ENCODE measurements around the gene ASTN2. TPM values are rescaled to one million over a fixed set of nuclear protein-coding genes. Genes with fewer than 3 reads are reported as not detected.
A peak's percentile ranks its signal among the peaks of the same experiment; 100 is the strongest.

Gene ASTN2
- polyA plus RNA-seq, 2 of the 4 experiments (the other 2 are of a cell fraction), result 5.8 to 11.6 TPM

GRCh38 chr9:116627433-116627832, 787.4 kb downstream of the ASTN2 start:
- DNase-seq (ENCODE audit: low read depth in 1 of 2, low spot score in 1 of 2), result no peak

GRCh38 chr9:116626762-116627161, 788.1 kb downstream of the ASTN2 start:
- H3K4me1 ChIP-seq, result no peaks in the 10 kb centered on the region
- ATAC-seq (no peak), FAIRE-seq (no peak), DNase-seq (ENCODE audit: low read depth in 1 of 2, low spot score in 1 of 2) (no peak)
- no peaks in the 10 kb centered on the region for H3K9me3 ChIP-seq
- TF ChIP-seq, protein P1, sequence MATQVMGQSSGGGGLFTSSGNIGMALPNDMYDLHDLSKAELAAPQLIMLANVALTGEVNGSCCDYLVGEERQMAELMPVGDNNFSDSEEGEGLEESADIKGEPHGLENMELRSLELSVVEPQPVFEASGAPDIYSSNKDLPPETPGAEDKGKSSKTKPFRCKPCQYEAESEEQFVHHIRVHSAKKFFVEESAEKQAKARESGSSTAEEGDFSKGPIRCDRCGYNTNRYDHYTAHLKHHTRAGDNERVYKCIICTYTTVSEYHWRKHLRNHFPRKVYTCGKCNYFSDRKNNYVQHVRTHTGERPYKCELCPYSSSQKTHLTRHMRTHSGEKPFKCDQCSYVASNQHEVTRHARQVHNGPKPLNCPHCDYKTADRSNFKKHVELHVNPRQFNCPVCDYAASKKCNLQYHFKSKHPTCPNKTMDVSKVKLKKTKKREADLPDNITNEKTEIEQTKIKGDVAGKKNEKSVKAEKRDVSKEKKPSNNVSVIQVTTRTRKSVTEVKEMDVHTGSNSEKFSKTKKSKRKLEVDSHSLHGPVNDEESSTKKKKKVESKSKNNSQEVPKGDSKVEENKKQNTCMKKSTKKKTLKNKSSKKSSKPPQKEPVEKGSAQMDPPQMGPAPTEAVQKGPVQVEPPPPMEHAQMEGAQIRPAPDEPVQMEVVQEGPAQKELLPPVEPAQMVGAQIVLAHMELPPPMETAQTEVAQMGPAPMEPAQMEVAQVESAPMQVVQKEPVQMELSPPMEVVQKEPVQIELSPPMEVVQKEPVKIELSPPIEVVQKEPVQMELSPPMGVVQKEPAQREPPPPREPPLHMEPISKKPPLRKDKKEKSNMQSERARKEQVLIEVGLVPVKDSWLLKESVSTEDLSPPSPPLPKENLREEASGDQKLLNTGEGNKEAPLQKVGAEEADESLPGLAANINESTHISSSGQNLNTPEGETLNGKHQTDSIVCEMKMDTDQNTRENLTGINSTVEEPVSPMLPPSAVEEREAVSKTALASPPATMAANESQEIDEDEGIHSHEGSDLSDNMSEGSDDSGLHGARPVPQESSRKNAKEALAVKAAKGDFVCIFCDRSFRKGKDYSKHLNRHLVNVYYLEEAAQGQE (IDR thresholded peaks at IDR 0.05), result no peak
- TF ChIP-seq HOXB5 (CRISPR knock-in tag; IDR thresholded peaks at IDR 0.05) (no peak), ZFP36 (IDR thresholded peaks at IDR 0.05; ENCODE audit: borderline replicate concordance, partially characterized antibody) (no peak), NPAS2 (CRISPR knock-in tag; IDR thresholded peaks at IDR 0.05; ENCODE audit: borderline replicate concordance) (no peak), RAD21 (conservative IDR thresholded peaks at IDR 0.05 in 1 of 2, IDR thresholded peaks at IDR 0.05 in 1 of 2) (no peak), HOXB13 (CRISPR knock-in tag; IDR thresholded peaks at IDR 0.05; ENCODE audit: low read depth) (no peak), MAFK (IDR thresholded peaks at IDR 0.05; ENCODE audit: partially characterized antibody) (no peak)
- TF ChIP-seq, protein P2, sequence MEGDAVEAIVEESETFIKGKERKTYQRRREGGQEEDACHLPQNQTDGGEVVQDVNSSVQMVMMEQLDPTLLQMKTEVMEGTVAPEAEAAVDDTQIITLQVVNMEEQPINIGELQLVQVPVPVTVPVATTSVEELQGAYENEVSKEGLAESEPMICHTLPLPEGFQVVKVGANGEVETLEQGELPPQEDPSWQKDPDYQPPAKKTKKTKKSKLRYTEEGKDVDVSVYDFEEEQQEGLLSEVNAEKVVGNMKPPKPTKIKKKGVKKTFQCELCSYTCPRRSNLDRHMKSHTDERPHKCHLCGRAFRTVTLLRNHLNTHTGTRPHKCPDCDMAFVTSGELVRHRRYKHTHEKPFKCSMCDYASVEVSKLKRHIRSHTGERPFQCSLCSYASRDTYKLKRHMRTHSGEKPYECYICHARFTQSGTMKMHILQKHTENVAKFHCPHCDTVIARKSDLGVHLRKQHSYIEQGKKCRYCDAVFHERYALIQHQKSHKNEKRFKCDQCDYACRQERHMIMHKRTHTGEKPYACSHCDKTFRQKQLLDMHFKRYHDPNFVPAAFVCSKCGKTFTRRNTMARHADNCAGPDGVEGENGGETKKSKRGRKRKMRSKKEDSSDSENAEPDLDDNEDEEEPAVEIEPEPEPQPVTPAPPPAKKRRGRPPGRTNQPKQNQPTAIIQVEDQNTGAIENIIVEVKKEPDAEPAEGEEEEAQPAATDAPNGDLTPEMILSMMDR (IDR thresholded peaks at IDR 0.05), result no peak
- no peak overlapping the region for H3K4me3 ChIP-seq
- no peak overlapping the region for H3K27ac ChIP-seq
- ChIA-PET POLR2A (no interaction called here), CTCF (no interaction called here)
- WGBS (ENCODE audit: missing lambda C conversion rate), result 88% methylated on average over 3 of the region's 3 CpGs
- H3K4me2 ChIP-seq, result no peak overlapping the region

More at GRCh38 chr9:116627433-116627832, 787.4 kb downstream of the ASTN2 start:
- FAIRE-seq (no peak), ATAC-seq (no peak)
- no peak overlapping the region for H3K4me2 ChIP-seq
- H3K27ac ChIP-seq, result no peak overlapping the region
- H3K4me3 ChIP-seq, result no peak overlapping the region
- 99% methylated on average over 2 of the region's 2 CpGs for WGBS (ENCODE audit: missing lambda C conversion rate)
- POLR2A ChIA-PET, result no interaction called here
- no peaks in the 10 kb centered on the region for H3K4me1 ChIP-seq
- CTCF ChIA-PET, result no interaction called here
- H3K9me3 ChIP-seq, result no peaks in the 10 kb centered on the region
- TF ChIP-seq ZNF302 (CRISPR knock-in tag; IDR thresholded peaks at IDR 0.05), result no peak
- TF ChIP-seq CBX2 (IDR thresholded peaks at IDR 0.05; ENCODE audit: borderline replicate concordance, low read depth), result no peak
- no peak for TF ChIP-seq HOXB13 (CRISPR knock-in tag; IDR thresholded peaks at IDR 0.05; ENCODE audit: low read depth)
- no peak for TF ChIP-seq RCOR1 (IDR thresholded peaks at IDR 0.05; ENCODE audit: low read depth, low read length)
- no peak for TF ChIP-seq KDM5A (IDR thresholded peaks at IDR 0.05)
- TF ChIP-seq EHMT2 (IDR thresholded peaks at IDR 0.05; ENCODE audit: low read depth), result no peak
- no peak for TF ChIP-seq CHD2 (IDR thresholded peaks at IDR 0.05; ENCODE audit: low read length, partially characterized antibody)
- peak; percentile 18; the same call in 1 of the 2 replicates for TF ChIP-seq ESRRA (IDR thresholded peaks at IDR 0.05; ENCODE audit: borderline replicate concordance, low read length)

- DNase-seq (ENCODE audit: low read depth in 1 of 2, low spot score in 1 of 2) (no peak), FAIRE-seq (no peak), ATAC-seq (no peak)
- Histone ChIP-seq H3K4me1 (no peaks in the 10 kb centered on the region), H3K4me2 (no peak overlapping the region), H3K9me3 (no peaks in the 10 kb centered on the region), H3K27ac (no peak overlapping the region), H3K4me3 (no peak overlapping the region)
- ChIA-PET POLR2A (no interaction called here), CTCF (interaction anchor here (0.7 kb wide), 1 partner anchor 63 kb away, joined by 3 read pairs; no protein-coding TSS in a partner anchor)
- TF ChIP-seq NPAS2 (CRISPR knock-in tag; IDR thresholded peaks at IDR 0.05; ENCODE audit: borderline replicate concordance) (no peak), EP300 (IDR thresholded peaks at IDR 0.05) (no peak), POLR2AphosphoS2 (conservative IDR thresholded peaks at IDR 0.05; ENCODE audit: low read length) (no peak), JUN (IDR thresholded peaks at IDR 0.05) (no peak), RCOR1 (IDR thresholded peaks at IDR 0.05; ENCODE audit: low read depth, low read length) (no peak), HDAC2 (IDR thresholded peaks at IDR 0.05) (no peak), ZFP36 (IDR thresholded peaks at IDR 0.05; ENCODE audit: borderline replicate concordance, partially characterized antibody) (no peak), RAD21 (conservative IDR thresholded peaks at IDR 0.05 in 1 of 2, IDR thresholded peaks at IDR 0.05 in 1 of 2) (no peak)
- 92% methylated on average over 4 of the region's 4 CpGs for WGBS (ENCODE audit: missing lambda C conversion rate)
Measured at GRCh38 chr9:116623715-116624114, 791.1 kb downstream of the ASTN2 start.
